Endothelial cell (in vitro differentiated cells): ENCODE results near the gene SCP2. TPM values are rescaled to one million over a fixed set of nuclear protein-coding genes. Genes with fewer than 3 reads are reported as not detected.

ENCODE experiments used
- DNase-seq: peaks from one replicate; pipeline ENCODE4 v3.0.0; 2021; ENCODE audit warnings: low spot score
- H3K27ac Mint-ChIP-seq: one replicate; pipeline ENCODE4 v1.8.0; 2021; ENCODE audit warnings: mixed read lengths, inconsistent platforms; ENCODE audit not compliant: unreplicated experiment
- H3K27me3 Mint-ChIP-seq: one replicate; pipeline ENCODE4 v1.8.0; 2021; ENCODE audit warnings: mild to moderate bottlenecking, moderate library complexity, mixed read lengths, inconsistent platforms; ENCODE audit not compliant: unreplicated experiment
- H3K36me3 Mint-ChIP-seq: one replicate; pipeline ENCODE4 v1.8.0; 2021; ENCODE audit warnings: mild to moderate bottlenecking, low read depth, mixed read lengths, inconsistent platforms; ENCODE audit not compliant: unreplicated experiment
- H3K4me1 Mint-ChIP-seq: one replicate; pipeline ENCODE4 v1.8.0; 2021; ENCODE audit warnings: mild to moderate bottlenecking, mixed read lengths, inconsistent platforms; ENCODE audit not compliant: unreplicated experiment
- H3K4me3 Mint-ChIP-seq: one replicate; pipeline ENCODE4 v1.8.0; 2021; ENCODE audit warnings: mild to moderate bottlenecking, mixed read lengths, inconsistent platforms; ENCODE audit not compliant: unreplicated experiment
- H3K9me3 Mint-ChIP-seq: one replicate; pipeline ENCODE4 v1.8.0; 2021; ENCODE audit warnings: mixed read lengths, inconsistent platforms; ENCODE audit not compliant: unreplicated experiment
- total RNA-seq: library from RNA; stranded (reverse); fragmentation: NEBNext Ultra II Directional; extraction: Animal tissue kit (Norgen Biotek cat#: 25700); gene quantifications from one replicate; pipeline ENCODE4 v1.2.1, GENCODE V29; 2021; ENCODE audit not compliant: unreplicated experiment
- TF ChIP-seq, protein P1 (sequence below): fragments of 200-600 bp; sonication (generic); IDR thresholded peaks from one replicate; pipeline ENCODE4 v1.5.0; 2021; ENCODE audit warnings: antibody characterized with exemption; ENCODE audit not compliant: unreplicated experiment

SCP2 gene
- total RNA-seq, 1 donor from 2014 or later = 93.2 TPM

DNA sequence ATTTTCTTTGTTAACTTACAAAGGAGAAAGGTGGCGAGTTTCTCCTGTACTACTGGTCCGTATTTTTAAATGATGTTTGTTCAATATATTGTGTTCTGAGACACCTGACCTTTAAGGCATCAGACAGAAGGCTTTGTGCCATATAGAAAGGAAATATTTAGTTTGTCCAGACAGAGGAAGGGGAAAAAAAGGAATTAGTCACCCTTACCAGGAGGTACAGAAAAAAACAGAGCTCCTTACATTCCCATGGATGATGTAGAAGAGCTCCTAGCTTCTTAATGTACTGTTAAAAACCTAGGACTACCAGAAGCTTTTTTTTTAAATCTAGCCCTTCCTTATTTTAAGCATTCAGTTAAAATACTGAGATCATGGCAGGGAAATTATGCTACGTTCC is 122.5 kb downstream of the SCP2 start:
- H3K9me3 Mint-ChIP-seq = no peaks in the 10 kb centered on the region
- TF ChIP-seq, protein P1, sequence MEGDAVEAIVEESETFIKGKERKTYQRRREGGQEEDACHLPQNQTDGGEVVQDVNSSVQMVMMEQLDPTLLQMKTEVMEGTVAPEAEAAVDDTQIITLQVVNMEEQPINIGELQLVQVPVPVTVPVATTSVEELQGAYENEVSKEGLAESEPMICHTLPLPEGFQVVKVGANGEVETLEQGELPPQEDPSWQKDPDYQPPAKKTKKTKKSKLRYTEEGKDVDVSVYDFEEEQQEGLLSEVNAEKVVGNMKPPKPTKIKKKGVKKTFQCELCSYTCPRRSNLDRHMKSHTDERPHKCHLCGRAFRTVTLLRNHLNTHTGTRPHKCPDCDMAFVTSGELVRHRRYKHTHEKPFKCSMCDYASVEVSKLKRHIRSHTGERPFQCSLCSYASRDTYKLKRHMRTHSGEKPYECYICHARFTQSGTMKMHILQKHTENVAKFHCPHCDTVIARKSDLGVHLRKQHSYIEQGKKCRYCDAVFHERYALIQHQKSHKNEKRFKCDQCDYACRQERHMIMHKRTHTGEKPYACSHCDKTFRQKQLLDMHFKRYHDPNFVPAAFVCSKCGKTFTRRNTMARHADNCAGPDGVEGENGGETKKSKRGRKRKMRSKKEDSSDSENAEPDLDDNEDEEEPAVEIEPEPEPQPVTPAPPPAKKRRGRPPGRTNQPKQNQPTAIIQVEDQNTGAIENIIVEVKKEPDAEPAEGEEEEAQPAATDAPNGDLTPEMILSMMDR = no peak
- peaks cover 8% of the 10 kb centered on the region for H3K36me3 Mint-ChIP-seq
- no peak for DNase-seq
- H3K27ac Mint-ChIP-seq = no peak overlapping the region
- H3K4me3 Mint-ChIP-seq = no peak overlapping the region
- no peaks in the 10 kb centered on the region for H3K27me3 Mint-ChIP-seq
- H3K4me1 Mint-ChIP-seq = peaks cover 47% of the 10 kb centered on the region

DNA sequence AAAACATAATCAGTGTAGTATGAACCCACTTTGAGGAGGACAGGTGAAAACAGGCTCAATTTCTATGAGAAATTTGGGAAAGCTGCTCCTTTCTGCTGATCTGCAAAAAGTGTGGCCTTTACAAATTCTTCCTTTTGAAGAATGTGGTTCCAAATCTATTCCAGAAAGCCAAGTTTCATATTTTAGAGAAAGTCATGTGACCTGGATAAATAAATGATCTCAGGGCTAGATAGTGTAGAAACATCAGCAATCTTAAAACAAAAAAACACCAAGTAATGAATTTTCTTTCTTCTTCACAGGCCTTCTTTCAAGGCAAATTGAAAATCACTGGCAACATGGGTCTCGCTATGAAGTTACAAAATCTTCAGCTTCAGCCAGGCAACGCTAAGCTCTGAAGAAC is 123.2 kb downstream of the SCP2 start:
- no peaks in the 10 kb centered on the region for H3K9me3 Mint-ChIP-seq
- no peak overlapping the region for H3K4me3 Mint-ChIP-seq
- peaks cover 8% of the 10 kb centered on the region for H3K36me3 Mint-ChIP-seq
- H3K27ac Mint-ChIP-seq = no peak overlapping the region
- H3K4me1 Mint-ChIP-seq = peaks cover 47% of the 10 kb centered on the region
- TF ChIP-seq, protein P1 = no peak
- no peak for DNase-seq
- H3K27me3 Mint-ChIP-seq = no peaks in the 10 kb centered on the region

DNA sequence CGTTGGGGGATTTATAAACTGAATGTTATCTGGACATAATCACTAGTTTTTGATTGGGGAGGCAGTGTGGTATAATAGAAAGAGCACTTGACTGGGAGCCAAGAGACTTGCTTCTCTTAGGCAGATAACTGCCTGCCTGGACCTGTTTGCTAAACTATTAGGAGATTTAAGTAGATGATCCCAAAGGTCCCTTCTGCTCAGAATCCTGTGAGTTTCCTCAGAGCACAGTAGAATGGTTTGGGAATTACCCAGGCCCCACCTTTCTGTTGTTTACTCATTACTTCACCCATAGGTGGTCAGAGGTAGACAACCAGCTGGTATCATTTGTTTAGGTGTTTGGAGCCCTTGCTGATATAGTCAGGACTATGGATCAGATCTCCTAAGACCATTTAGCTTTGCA is 124.6 kb downstream of the SCP2 start:
- Mint-ChIP-seq H3K4me1 (peaks cover 39% of the 10 kb centered on the region), H3K36me3 (peaks cover 8% of the 10 kb centered on the region), H3K27ac (no peak overlapping the region), H3K4me3 (no peak overlapping the region), H3K27me3 (no peaks in the 10 kb centered on the region), H3K9me3 (no peaks in the 10 kb centered on the region)
- TF ChIP-seq, protein P1 = no peak
- DNase-seq = no peak

DNA sequence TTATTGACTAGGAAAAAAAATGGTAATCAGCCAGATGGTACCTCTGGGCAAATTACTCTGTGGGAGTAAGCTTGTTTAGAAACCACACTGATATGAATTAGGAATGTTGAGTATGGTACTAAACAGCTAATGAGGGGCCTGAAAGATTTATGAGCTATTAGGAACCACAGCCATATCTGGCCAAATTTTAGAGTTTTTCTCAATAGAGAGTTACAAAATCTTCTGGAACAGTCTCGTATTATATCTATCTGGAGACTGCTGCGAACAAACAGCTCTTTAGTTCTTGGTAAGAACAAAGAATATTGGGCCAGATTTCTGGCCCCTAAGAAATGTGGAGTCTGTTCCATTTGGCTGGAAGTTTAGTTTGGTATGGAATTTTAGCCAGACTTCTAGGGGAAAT is 130.1 kb downstream of the SCP2 start:
- H3K27me3 Mint-ChIP-seq = peaks cover 4% of the 10 kb centered on the region
- H3K4me1 Mint-ChIP-seq = peaks cover 4% of the 10 kb centered on the region
- H3K4me3 Mint-ChIP-seq = no peak overlapping the region
- no peaks in the 10 kb centered on the region for H3K9me3 Mint-ChIP-seq
- DNase-seq = no peak
- TF ChIP-seq, protein P1 = no peak
- H3K36me3 Mint-ChIP-seq = peaks cover 8% of the 10 kb centered on the region
- H3K27ac Mint-ChIP-seq = no peak overlapping the region

DNA sequence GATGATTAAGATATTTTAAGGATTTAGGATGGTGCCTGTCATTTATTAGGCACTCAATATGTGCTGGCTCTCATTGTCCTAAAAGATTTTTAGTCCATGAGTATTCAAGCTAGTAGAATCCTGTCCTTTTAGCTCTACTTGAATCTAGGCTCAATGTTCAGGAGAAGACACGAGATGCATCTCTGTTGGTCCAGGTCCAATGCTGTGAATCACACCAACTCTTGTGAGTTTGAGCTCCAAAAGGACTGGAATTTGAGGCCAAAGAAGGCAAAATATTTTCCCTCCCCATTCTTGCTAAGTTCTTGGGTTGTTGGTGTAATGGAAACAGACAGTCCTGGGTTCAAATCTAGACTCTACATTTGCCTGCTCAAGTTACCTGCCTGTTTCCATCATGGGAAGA is 133.5 kb downstream of the SCP2 start:
- Mint-ChIP-seq H3K36me3 (no peaks in the 10 kb centered on the region), H3K27me3 (peaks cover 15% of the 10 kb centered on the region), H3K27ac (no peak overlapping the region), H3K4me3 (no peak overlapping the region), H3K9me3 (no peaks in the 10 kb centered on the region), H3K4me1 (peaks cover 3% of the 10 kb centered on the region)
- TF ChIP-seq, protein P1 = no peak
- DNase-seq = no peak
